ENCODE results near the gene CNTN4. TPM values are rescaled to one million over a fixed set of nuclear protein-coding genes. Genes with fewer than 3 reads are reported as not detected.

Gene CNTN4
- total RNA-seq, 1 experiment from 2014 or later, result 2.9 TPM

DNA sequence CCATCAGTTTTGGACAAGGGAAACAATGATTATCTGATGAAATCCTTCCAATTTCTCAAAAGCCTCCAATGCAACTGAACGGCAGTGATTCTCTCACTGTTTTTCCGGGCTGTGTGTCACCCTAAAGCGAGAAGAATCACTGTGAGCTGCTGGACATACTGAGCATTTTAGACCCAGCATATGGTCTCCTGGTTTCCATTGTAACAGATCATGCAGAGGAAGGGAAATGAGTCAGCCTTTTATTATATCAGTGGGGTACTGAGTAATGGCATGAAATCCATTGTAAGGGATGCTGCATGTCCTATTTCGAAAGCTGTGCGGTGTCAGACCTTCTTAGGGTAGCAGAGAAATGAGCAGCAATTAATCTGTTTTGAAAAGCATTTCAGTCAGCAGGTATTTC lies 724.4 kb downstream of the CNTN4 start:
- CTCF ChIA-PET, result no interaction called here
- Mint-ChIP-seq H3K27ac (ENCODE audit: unreplicated experiment) (no peak overlapping the region), H3K27me3 (ENCODE audit: unreplicated experiment) (no peaks in the 10 kb centered on the region), H3K4me1 (ENCODE audit: low read depth, unreplicated experiment) (no peaks in the 10 kb centered on the region), H3K9me3 (ENCODE audit: low read depth, unreplicated experiment) (no peaks in the 10 kb centered on the region), H3K4me3 (ENCODE audit: low read depth, unreplicated experiment) (no peak overlapping the region), H3K36me3 (ENCODE audit: insufficient read depth, unreplicated experiment) (no peaks in the 10 kb centered on the region)
- DNase-seq, result no peak
- intact Hi-C loops (cut with micrococcal nuclease; ENCODE audit: unreplicated experiment), result no loop called here
- no TSS peak for BruUV-seq (replicated peaks)
- no peak for TF ChIP-seq CTCF (IDR thresholded peaks at IDR 0.05; ENCODE audit: unreplicated experiment)

GRCh38 chr3:2823437-2824211 lies 725.0 kb downstream of the CNTN4 start:
- BruUV-seq (replicated peaks), result no TSS peak
- no peak overlapping the region for H3K4me3 Mint-ChIP-seq (ENCODE audit: low read depth, unreplicated experiment)
- CTCF ChIA-PET, result interaction anchor here (0.7 kb wide), 1 partner anchor 47 kb away, joined by 5 read pairs; no protein-coding TSS in a partner anchor

DNA sequence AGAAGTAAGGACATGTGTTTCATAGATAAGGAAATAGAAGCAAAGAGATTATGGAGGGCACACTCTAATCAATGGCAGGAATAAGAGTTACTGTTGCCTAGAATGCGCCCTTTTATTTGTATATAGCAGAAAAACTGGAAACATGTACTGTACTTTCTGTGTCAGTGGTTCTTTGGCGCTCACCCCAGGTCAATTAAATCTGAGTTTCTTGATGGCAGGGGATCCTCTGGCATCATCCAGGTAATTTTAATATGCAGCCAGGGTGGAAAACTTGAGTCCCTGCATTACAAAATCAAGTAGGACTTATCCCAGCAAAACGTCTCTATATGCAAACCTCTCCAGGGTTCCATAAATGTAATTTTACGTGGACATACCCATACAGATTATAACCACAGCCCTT lies 727.4 kb downstream of the CNTN4 start:
- Mint-ChIP-seq H3K36me3 (ENCODE audit: insufficient read depth, unreplicated experiment) (no peaks in the 10 kb centered on the region), H3K27me3 (ENCODE audit: unreplicated experiment) (no peaks in the 10 kb centered on the region), H3K4me3 (ENCODE audit: low read depth, unreplicated experiment) (no peak overlapping the region), H3K27ac (ENCODE audit: unreplicated experiment) (no peak overlapping the region), H3K9me3 (ENCODE audit: low read depth, unreplicated experiment) (no peaks in the 10 kb centered on the region), H3K4me1 (ENCODE audit: low read depth, unreplicated experiment) (no peaks in the 10 kb centered on the region)
- TF ChIP-seq CTCF (IDR thresholded peaks at IDR 0.05; ENCODE audit: unreplicated experiment), result no peak
- intact Hi-C loops (cut with micrococcal nuclease; ENCODE audit: unreplicated experiment), result no loop called here
- CTCF ChIA-PET, result no interaction called here
- DNase-seq, result no peak
- BruUV-seq (replicated peaks), result no TSS peak

More at GRCh38 chr3:2823437-2824211, 725.0 kb downstream of the CNTN4 start:
- intact Hi-C loops (cut with micrococcal nuclease; ENCODE audit: unreplicated experiment), result no loop called here
- Mint-ChIP-seq H3K4me1 (ENCODE audit: low read depth, unreplicated experiment) (no peaks in the 10 kb centered on the region), H3K27ac (ENCODE audit: unreplicated experiment) (no peak overlapping the region), H3K36me3 (ENCODE audit: insufficient read depth, unreplicated experiment) (no peaks in the 10 kb centered on the region), H3K9me3 (ENCODE audit: low read depth, unreplicated experiment) (no peaks in the 10 kb centered on the region), H3K27me3 (ENCODE audit: unreplicated experiment) (no peaks in the 10 kb centered on the region)
- no peak for TF ChIP-seq CTCF (IDR thresholded peaks at IDR 0.05; ENCODE audit: unreplicated experiment)
- no peak for DNase-seq

DNA sequence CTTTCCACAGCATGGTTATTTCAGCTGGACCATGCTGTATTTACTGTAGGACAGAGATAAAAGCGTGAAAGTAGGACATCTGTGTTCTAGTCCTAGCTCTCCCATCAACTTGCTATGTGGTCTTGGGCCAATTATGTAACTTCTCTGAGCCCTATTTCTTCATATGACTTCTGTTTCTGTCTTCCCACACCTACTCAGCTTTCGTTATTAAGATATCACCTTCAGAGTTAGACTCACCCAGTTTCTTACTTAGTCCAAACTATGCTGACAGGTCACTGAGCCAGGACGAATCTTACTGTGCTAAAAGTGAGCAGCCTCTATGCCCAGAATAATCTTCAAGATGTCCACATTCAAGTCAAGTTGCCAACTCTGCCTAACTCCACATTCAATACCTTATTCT lies 727.8 kb downstream of the CNTN4 start:
- BruUV-seq (replicated peaks), result no TSS peak
- Mint-ChIP-seq H3K4me1 (ENCODE audit: low read depth, unreplicated experiment) (no peaks in the 10 kb centered on the region), H3K36me3 (ENCODE audit: insufficient read depth, unreplicated experiment) (no peaks in the 10 kb centered on the region), H3K4me3 (ENCODE audit: low read depth, unreplicated experiment) (no peak overlapping the region), H3K9me3 (ENCODE audit: low read depth, unreplicated experiment) (no peaks in the 10 kb centered on the region), H3K27ac (ENCODE audit: unreplicated experiment) (no peak overlapping the region), H3K27me3 (ENCODE audit: unreplicated experiment) (no peaks in the 10 kb centered on the region)
- CTCF ChIA-PET, result no interaction called here
- TF ChIP-seq CTCF (IDR thresholded peaks at IDR 0.05; ENCODE audit: unreplicated experiment), result no peak
- intact Hi-C loops (cut with micrococcal nuclease; ENCODE audit: unreplicated experiment), result no loop called here
- no peak for DNase-seq
